SW480 (cell line): ENCODE data around the gene TPM3.
"Not testable (repeated sequence)": the region's sequence is repeated elsewhere in the genome, so short reads cannot be mapped to it uniquely, and the experiment has no call there.

Source experiments
- DNase-seq: peaks from one replicate; pipeline ENCODE4 v3.0.0-alpha.2; 2016; ENCODE audit warnings: low spot score

The TPM3 gene

GRCh38 chr1:154205778-154206177 is 13.9 kb upstream of the TPM3 start:
- not testable (repeated sequence) for DNase-seq

GRCh38 chr1:154199563-154199879 is 7.6 kb upstream of the TPM3 start:
- no peak for DNase-seq

GRCh38 chr1:154198756-154199562 is 7.1 kb upstream of the TPM3 start:
- DNase-seq, result peak; percentile 56

DNA sequence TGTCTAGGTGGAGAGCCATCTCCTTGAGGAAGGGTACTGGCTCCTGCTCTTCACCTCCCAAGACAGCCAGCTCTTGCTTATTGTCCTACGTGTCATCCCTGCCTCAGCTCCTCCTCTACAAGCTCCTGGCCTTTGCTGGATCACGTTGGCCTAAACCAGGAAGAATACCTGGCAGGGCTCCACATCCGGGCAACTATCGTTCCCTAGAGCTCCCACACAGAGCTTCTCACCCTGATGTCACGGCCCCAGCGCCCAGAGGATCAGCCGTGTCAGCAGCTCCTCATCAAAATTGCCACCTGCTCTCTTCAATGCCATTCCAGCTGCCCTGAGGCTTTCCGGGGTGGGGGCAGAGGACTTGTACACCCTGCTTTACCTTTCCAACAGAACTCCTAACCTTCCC is 1.9 kb upstream of the TPM3 start:
- DNase-seq, result peak; percentile 59

DNA sequence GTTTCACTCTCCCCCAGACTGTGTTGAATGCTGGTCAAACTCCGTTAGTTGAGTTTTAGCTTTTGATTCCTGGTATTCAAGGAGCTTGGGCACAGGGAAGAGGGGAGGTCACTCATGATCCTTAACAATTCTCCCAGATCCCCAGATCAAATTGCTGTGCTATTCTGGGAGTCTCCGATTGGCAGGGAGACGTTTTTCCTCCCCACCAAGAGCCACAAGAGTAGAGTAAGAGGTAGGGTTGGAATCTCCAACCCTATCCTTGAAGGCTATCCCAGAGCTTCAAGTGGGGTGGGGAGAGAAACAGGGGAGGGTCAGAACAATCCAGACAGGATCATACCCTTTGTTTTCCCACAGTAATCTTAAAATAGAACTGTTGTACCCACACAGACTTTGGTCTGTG is 576 bp upstream of the TPM3 start:
- DNase-seq, result no peak

DNA sequence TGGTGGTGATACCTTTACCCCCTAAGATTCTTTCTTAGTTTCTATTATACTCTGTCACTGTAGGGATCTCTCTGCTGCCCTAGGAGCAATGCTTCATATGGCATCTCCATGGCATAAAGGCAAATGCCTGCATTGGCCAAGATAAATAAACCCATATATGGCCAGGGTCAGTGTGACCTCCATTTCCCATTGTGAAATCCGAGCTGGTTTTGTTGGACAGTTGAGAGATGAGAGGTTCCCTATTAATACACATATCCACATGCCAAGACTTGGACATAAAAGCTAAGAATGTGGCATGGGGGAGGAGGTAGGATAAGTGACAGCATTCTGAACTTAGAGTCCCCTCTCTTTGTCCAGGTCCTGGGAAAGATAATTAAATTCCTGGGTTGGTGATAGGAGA is 1.4 kb downstream of the TPM3 start:
- DNase-seq, result no peak

- DNase-seq, result no peak
These were observed 4.9 kb downstream of the TPM3 start for GRCh38 chr1:154186852-154187501.

DNA sequence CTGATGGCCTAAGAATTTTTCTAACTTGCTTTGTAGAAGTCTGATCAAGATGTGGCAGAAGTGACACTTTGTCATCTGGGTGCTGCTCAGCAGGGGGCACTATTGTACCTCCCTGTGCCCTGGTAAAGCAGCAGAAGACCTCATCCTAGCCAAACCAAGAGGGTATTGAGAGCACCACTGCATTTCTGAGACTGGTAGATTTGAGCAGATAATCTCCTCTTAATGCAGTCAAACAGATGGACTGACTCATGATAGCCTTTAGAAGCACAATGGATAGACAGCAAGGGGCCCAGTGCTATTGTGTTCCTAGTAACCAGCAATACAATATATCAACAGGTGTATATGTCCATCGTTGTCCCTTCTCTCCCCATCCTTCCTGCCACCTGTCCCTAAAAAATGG is 5.7 kb downstream of the TPM3 start:
- peak; percentile 42 for DNase-seq

DNA sequence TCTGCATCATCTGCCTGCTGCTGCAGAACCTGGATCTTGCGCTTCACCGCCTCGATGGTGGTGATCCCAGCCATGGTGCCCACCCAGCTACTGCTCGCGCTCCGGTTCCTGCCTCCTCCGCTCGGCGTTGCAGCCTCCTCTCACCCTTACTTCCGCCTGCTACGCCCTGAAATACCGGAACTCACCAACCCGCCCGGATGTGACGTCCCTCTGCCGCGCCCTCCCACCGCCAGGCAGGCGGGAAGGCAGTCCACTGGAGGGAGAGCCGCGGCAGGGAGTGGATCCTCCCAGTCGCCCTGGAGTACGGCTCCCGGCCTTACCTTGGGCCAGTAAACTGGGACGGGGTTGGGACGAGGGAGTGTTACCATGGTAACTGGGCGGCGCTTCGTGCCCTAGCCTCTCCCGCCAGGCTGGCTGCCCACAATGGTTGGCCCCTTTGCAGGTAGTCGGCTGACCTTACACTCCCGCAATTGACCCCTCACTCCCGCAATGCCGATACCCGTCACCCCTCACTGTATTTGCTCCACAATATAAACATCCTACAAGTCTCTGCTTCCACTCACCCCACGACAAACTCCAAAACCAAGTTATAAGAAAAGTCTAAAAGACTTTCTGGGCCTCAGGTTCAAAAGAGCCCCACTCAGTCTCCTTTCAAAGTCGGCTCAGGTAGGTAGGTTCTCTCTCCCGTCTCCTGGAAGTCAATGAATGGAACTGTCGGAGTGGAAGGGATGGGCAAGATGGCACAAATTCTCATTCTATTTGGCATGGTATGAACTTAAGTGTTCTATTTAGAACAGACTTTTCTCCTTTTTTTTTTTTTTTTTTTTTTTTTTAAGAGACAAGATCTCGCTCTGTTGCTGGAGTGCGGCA is 8.6 kb downstream of the TPM3 start:
- DNase-seq, result peak; percentile 98

DNA sequence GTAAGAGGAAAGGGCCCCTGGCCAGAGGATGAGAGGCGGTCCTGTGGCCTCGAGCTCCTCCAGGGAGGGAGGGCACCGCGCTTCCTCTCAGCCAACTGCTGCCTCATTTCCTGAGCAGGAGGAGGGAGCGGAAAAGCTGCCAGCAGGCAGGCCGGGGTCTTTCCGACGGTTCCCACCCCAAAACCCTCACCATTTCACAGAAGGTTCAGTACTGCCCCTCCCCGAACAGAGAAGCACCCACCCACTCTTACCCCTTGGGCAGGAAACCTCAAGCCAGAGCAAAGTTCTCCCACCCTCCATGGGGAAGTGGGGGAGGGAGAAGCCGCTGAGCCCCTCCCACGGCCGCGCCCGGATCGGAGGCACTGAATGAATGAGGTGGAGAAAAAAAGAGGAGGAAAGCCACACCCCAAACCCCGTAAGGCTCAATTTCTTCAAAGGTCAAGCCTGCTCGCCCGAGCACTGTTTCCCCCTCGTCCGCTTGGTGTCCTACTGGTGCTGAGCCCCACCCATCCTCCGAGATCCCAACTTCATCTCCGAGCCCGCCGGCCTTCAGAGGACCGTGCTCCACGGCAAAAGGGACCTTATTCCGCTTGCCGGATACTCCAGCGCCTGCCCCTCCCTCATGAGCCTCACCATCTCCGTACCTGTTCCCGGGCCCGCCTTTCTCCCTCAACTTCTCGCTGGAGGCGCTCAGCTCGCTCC is 9.4 kb downstream of the TPM3 start:
- DNase-seq, result peak; percentile 74

DNA sequence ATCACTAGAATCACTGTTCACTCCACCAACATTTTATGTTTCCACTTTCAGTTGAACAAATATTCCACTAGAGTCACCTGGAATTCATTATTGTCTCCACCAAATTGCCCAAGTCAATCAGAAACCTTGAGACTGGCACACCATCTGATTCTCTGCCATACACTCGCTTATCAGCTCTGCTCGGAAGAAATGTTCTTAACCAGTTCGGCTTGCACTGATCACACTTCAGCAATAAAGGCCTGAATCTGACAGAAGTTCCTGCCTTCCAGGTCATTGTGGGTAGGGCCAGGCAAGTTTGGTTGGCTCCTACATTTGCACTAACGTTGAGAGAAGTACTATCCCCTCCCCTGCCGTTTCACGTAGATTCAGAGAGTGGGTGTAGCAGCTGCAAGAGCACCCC is 10.0 kb downstream of the TPM3 start:
- DNase-seq, result no peak

- DNase-seq, result no peak
These were observed 11.8 kb downstream of the TPM3 start for GRCh38 chr1:154179946-154180687.

DNA sequence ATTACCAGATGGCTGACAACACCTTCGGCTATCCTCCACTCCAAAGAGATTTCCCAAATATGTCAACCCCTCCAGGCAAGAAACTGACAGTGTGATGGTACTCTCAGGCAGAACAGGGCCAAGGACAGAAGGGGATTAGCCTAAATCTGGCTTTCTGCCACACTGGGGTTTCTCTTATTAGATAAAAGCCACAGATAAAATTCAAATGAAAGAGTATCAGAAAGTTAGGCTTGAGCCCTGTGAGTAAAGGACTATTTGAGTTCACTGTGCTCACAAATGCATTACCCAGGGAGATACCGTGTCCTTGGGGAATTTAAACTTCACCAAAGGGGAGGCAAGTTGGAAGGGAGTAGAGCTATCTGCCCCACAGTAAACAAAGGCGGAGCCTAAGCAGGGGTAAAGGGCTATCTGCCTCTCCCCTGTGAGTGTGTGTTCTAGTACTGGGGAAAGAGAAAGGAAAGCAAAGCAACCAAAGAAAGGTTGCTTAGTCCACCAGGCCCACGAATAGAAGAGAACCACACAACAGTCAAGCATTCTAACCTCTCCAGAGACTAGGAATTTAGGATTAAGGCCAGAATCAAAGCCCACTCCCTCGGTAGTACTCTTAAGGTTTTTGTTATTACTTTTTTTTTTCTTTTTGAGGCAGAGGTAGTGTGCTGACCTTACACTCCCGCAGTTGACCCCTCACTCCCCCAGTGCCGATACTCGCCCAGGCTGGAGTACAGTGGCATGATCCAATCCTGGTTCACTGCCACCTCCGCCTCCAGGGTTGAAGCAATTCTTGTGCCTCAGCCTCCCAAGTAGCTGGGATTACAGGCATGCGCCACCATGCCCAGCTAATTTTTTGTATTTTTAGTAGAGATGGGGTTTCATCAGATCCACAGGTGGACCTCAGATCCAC is 12.7 kb downstream of the TPM3 start:
- DNase-seq, result no peak

DNA sequence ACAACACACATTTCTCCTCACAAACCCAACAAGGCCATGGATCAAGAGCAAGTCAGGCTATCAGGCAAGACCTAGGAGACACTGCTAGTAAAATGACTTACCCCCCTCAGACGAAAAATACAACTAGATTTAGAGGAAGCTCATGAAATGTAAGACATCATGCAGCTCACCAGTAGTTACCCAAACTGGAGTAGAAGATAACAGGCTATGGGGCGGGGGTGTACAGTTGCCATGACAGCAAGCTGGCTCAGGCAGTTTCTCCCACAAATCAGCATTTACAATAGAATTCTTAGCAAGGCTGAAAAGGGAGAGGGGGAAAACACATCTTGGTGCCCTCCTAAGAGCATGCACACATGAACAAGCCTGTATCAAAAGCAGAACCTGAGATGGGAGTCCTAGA is 13.9 kb downstream of the TPM3 start:
- DNase-seq, result no peak

DNA sequence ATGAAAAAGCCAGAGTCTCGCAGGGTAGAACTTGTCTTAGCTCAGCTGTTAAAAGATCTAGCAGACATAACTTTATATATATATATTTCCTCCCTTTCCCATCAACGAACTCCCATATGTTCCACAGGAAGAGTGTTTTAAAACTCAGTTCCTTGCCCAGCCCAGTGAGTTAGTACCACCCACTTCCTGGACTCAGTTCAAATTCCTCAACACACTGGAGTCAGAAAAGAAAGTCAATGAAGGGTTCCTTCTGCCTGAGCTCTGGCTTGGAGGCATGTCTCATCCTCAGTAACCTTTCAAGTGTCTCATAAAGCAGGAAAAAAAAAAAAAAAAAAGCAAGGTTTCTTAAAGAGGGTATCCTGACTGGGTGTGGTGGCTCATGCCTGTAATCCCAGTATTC is 15.6 kb downstream of the TPM3 start:
- DNase-seq, result no peak

DNA sequence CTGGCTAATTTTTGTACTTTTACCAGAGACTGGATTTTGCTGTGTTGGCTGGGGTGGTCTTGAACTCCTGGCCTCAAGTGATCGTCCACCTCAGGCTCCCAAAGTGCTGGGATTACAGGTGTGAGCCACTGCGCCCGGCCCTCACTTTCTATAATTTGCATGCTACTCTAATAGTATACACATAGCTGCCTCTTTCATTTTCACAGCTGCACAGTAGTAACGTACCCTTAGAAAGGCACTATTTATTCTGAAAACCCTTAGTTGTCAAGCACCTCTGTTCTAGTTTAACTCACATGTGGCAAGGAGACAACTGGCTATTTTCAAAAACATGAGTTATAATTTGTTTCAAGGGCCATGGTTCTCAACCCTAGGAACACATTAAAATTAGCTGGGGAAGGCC is 17.2 kb downstream of the TPM3 start:
- DNase-seq, result no peak

DNA sequence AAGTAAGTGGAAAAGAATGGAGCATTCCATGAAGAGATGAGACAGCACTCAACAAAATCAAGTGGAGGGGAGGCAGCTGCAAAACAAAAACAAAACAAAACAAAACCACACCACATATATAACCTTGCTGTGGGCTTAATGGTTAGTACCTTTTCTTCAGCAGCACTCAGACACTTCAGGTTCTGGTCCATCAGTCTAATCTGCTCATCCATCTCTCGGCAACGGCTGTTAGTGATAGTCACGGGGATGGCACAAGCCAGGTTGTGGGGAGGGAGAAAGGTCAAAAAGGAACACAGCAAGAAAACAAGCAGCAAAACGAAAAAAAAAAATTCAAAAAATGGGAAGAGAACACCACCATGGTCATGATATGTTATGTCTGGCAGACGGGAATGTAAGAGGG is 20.0 kb downstream of the TPM3 start:
- DNase-seq, result no peak

GRCh38 chr1:154171223-154171583 is 20.7 kb downstream of the TPM3 start:
- no peak for DNase-seq

GRCh38 chr1:154170547-154171222 is 21.2 kb downstream of the TPM3 start:
- no peak for DNase-seq

DNA sequence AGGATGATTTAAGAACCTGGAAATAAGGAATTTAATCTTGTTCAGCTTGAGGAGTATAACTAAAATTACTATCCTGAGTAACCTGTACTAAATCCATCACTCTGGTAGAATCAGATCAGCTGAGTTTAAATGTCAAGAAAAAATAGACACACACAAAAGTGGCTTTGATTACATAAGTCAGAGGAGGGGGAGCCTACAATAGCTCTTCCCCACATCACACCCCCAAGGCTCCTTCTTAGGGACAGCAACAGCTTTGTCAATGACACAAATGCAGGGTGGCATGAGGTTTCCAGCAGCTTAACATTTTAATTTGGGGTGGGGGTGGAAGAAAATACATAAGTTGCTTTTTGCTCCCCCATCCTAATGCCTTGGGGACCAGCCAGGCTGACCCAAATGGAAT is 24.4 kb downstream of the TPM3 start:
- DNase-seq, result no peak
